SK-N-SH treated with all-trans-retinoic acid at 6 μM for 48 hours (cell line): ENCODE results near the gene ZNF600.
"Not testable (repeated sequence)": the region's sequence is repeated elsewhere in the genome, so short reads cannot be mapped to it uniquely, and the experiment has no call there.

Experiments
- ARNTL ChIP-seq: fragments of 450-650 bp; formaldehyde crosslinking; IDR thresholded peaks from 2 replicates; pipeline ENCODE4 v1.5.0; 2020; ENCODE audit warnings: low read depth, mild to moderate bottlenecking, moderate library complexity, borderline replicate concordance
- BACH2 ChIP-seq: fragments of 250-450 bp; sonication (Bioruptor Pico); IDR thresholded peaks from 2 replicates; pipeline ENCODE4 v1.9.0; 2021; ENCODE audit warnings: mild to moderate bottlenecking, borderline replicate concordance
- ESRRG ChIP-seq: fragments of 250-450 bp; sonication (Bioruptor Pico); IDR thresholded peaks from 2 replicates; pipeline ENCODE4 v1.6.1; 2021; ENCODE audit warnings: mild to moderate bottlenecking
- GLIS3 ChIP-seq: fragments of 250-450 bp; sonication (Bioruptor Pico); IDR thresholded peaks from 2 replicates; pipeline ENCODE4 v1.5.0; 2020; ENCODE audit warnings: mild to moderate bottlenecking, moderate library complexity
- ISL1 ChIP-seq: fragments of 250-450 bp; sonication (Bioruptor Pico); IDR thresholded peaks from 2 replicates; pipeline ENCODE4 v2.1.2; 2022; ENCODE audit warnings: mild to moderate bottlenecking, moderate library complexity
- PATZ1 ChIP-seq: fragments of 250-450 bp; sonication (Bioruptor Pico); IDR thresholded peaks from 2 replicates; pipeline ENCODE4 v1.8.0; 2020; ENCODE audit warnings: mild to moderate bottlenecking, moderate library complexity, borderline replicate concordance
- PPARA ChIP-seq: fragments of 250-450 bp; sonication (Bioruptor Pico); IDR thresholded peaks from 2 replicates; pipeline ENCODE4 v1.5.0; 2020; ENCODE audit warnings: mild to moderate bottlenecking, borderline replicate concordance
- ZFP3 ChIP-seq: fragments of 250-450 bp; sonication (Bioruptor Pico); IDR thresholded peaks from 2 replicates; pipeline ENCODE4 v1.5.0; 2020; ENCODE audit warnings: mild to moderate bottlenecking, moderate library complexity
- ZNF565 ChIP-seq: fragments of 450-650 bp; formaldehyde crosslinking; conservative IDR thresholded peaks from 2 replicates; pipeline ENCODE4 v1.5.0; 2020; ENCODE audit warnings: low read depth, mild to moderate bottlenecking, moderate library complexity
- ZNF8 ChIP-seq: fragments of 450-650 bp; formaldehyde crosslinking; IDR thresholded peaks from 2 replicates; pipeline ENCODE4 v1.5.0; 2020; ENCODE audit warnings: mild to moderate bottlenecking, moderate library complexity

GRCh38 chr19:52715902-52716301, 70.7 kb downstream of the ZNF600 start:
- not testable (repeated sequence) for TF ChIP-seq ZFP3; ZNF8 (CRISPR knock-in tag); ZNF565 (CRISPR knock-in tag); ESRRG; PPARA; PATZ1 (CRISPR knock-in tag); BACH2 (CRISPR knock-in tag); GLIS3; ARNTL; ISL1
